NCI-H526 (cell line): ENCODE data around the gene NUP93.
"Not testable (repeated sequence)": the region's sequence is repeated elsewhere in the genome, so short reads cannot be mapped to it uniquely, and the experiment has no call there.

ENCODE experiments used
- DNase-seq, 2 experiments: peaks; one replicate each; lab custom pipeline; 2025; lab: John Stamatoyannopoulos, UW

The NUP93 gene

GRCh38 chr16:56779906-56780305, 50.0 kb downstream of the NUP93 start:
- DNase-seq, result no peak

- no peak for DNase-seq
Observed at GRCh38 chr16:56780646-56781045, 50.7 kb downstream of the NUP93 start.

- peak; percentile 39 to 56 for DNase-seq
Observed at GRCh38 chr16:56781528-56781961, 51.6 kb downstream of the NUP93 start.

- DNase-seq, result peak in 1 of 2 experiments; percentile 65
Observed at GRCh38 chr16:56783344-56783743, 53.4 kb downstream of the NUP93 start.

- no peak for DNase-seq
Observed at GRCh38 chr16:56785317-56785716, 55.4 kb downstream of the NUP93 start.

- DNase-seq, result no peak
Observed at GRCh38 chr16:56787167-56787566, 57.2 kb downstream of the NUP93 start.

GRCh38 chr16:56788435-56788834, 58.5 kb downstream of the NUP93 start:
- no peak for DNase-seq

- peak; percentile 20 to 54 for DNase-seq
Observed at GRCh38 chr16:56789360-56789759, 59.4 kb downstream of the NUP93 start.

- no peak for DNase-seq
Observed at GRCh38 chr16:56792967-56793366, 63.0 kb downstream of the NUP93 start.

- no peak for DNase-seq
Observed at GRCh38 chr16:56793492-56793891, 63.6 kb downstream of the NUP93 start.

GRCh38 chr16:56795011-56795410, 65.1 kb downstream of the NUP93 start:
- DNase-seq, result no peak

- DNase-seq, result not testable (repeated sequence)
Observed at GRCh38 chr16:56797038-56797437, 67.1 kb downstream of the NUP93 start.

- DNase-seq, result no peak
Observed at GRCh38 chr16:56797861-56798260, 67.9 kb downstream of the NUP93 start.

- no peak for DNase-seq
Observed at GRCh38 chr16:56798955-56799354, 69.0 kb downstream of the NUP93 start.

GRCh38 chr16:56800355-56800754, 70.4 kb downstream of the NUP93 start:
- no peak for DNase-seq

GRCh38 chr16:56801762-56802161, 71.8 kb downstream of the NUP93 start:
- no peak for DNase-seq

- DNase-seq, result no peak
Observed at GRCh38 chr16:56807011-56807675, 77.2 kb downstream of the NUP93 start.

GRCh38 chr16:56807676-56808067, 77.7 kb downstream of the NUP93 start:
- not testable (repeated sequence) for DNase-seq

- DNase-seq, result no peak
Observed at GRCh38 chr16:56810954-56811353, 81.0 kb downstream of the NUP93 start.

GRCh38 chr16:56811602-56812001, 81.7 kb downstream of the NUP93 start:
- not testable (repeated sequence) for DNase-seq

GRCh38 chr16:56812884-56813283, 83.0 kb downstream of the NUP93 start:
- no peak for DNase-seq

- DNase-seq, result no peak
Observed at GRCh38 chr16:56814537-56815432, 84.9 kb downstream of the NUP93 start.

GRCh38 chr16:56815721-56816120, 85.8 kb downstream of the NUP93 start:
- DNase-seq, result no peak
